ENCODE results near the gene FEM1A. TPM values are rescaled to one million over a fixed set of nuclear protein-coding genes. Genes with fewer than 3 reads are reported as not detected.

The FEM1A gene, protein sequence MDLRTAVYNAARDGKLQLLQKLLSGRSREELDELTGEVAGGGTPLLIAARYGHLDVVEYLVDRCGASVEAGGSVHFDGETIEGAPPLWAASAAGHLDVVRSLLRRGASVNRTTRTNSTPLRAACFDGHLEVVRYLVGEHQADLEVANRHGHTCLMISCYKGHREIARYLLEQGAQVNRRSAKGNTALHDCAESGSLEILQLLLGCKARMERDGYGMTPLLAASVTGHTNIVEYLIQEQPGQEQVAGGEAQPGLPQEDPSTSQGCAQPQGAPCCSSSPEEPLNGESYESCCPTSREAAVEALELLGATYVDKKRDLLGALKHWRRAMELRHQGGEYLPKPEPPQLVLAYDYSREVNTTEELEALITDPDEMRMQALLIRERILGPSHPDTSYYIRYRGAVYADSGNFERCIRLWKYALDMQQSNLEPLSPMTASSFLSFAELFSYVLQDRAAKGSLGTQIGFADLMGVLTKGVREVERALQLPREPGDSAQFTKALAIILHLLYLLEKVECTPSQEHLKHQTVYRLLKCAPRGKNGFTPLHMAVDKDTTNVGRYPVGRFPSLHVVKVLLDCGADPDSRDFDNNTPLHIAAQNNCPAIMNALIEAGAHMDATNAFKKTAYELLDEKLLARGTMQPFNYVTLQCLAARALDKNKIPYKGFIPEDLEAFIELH
- total RNA-seq: 10 to 100 TPM; 18.3 to 18.9 TPM

DNA sequence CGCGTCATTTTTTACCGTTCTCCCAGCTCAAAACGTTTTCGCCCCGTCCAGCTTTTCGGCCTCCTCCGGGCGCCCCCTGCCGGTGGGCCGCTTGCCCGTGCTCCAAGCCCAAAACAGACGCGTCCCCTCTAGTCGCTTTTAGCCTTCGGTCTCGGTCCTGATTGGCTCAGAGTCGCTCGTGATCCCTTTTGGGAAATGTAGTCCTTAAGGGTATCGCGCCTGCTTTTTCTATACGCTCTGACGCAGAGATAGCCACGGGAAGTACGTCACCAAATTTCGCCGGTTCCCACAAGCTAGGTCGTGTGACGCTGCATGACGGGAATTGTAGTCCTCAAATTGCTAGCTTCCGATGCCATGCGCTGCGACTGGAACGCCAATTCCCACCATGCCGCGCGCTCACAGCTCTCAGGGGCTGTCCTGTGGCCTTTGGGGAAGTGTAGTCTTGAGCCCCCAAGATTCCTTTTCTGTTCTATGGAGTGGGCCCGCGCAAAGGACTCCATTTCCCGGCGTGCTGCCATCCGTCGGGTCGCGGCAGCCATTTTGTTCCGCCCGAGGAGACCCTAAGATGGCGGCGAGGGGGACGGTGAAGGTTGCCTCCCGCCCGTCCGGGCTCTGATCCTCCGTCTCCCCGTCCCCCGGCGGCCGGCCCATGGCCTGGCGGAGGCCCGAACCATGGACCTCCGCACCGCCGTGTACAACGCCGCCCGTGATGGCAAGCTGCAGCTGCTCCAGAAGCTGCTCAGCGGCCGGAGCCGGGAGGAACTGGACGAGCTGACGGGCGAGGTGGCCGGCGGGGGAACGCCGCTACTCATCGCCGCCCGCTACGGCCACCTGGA is at the start of gene FEM1A:
Gene FEM1A (plus strand): TSS at position 552 of the 836 bp plus-strand sequence. CDS start 121 bp downstream, at position 673.

DNA sequence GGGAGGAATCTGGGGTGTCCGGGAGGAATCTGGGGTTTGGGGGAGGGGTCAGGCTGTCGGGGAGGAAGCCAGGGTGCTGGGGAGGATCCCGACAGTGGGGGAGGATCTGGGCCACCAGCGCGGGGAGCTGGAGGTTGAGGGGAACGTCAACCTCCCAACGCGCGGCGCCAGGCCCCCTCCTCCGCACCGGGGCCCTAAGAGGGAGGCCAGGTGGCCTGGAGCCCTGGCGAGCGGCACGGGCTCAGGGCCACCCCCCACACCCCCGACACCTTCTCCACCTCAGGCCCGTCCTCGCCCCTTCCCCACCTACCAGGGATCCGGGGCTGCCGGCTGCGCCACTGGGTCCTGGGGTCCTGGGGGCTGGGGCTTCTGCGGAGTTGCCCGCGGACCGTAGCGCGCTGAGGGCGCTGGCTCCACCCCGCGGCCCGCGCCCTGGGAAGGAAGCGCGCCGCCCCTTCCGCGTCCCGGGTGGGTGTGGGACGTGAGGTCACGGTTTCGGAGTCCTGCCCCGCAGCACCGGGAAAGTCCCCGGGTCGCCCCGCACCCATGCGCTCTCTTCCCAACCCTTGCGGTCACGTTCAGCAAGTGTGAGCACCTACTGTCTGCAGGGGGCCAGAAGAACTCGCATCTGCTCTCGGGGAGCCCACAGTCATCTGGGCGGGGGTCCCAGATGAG is 39.9 kb downstream of the FEM1A start, which contains the start of gene TICAM1:
Gene TICAM1 (minus strand): TSS at position 409 of the 675 bp plus-strand sequence. CDS start 13,335 bp downstream, outside the sequence.

Small RNA genes lying within 50 kb of the gene (small RNA-seq; reads per million reads assigned to genes)
- gene MIR7-3: 0 to 0.99 reads per million in 2 donors

Other genes starting within 250 kb of the FEM1A start
- under 1 TPM; under 0.01 to 0.33 TPM for gene SEMA6B, start 232.1 kb upstream of the FEM1A start, total RNA-seq
- 1 to 10 TPM; 5.2 to 8.7 TPM for gene TNFAIP8L1, start 152.2 kb upstream of the FEM1A start, total RNA-seq
- 100 to 1,000 TPM; 102 to 180 TPM for gene MYDGF, start 121.4 kb upstream of the FEM1A start, total RNA-seq
- 10 to 100 TPM; 44.0 to 54.6 TPM for gene DPP9, start 67.9 kb upstream of the FEM1A start, total RNA-seq
- gene TICAM1, start 40.0 kb downstream of the FEM1A start, total RNA-seq: 1 to 10 TPM; 6.7 to 7.2 TPM
- 100 to 1,000 TPM in 1 of 2 donors, 10 to 100 TPM in 1; 85.0 to 124 TPM for gene PLIN3, start 75.9 kb downstream of the FEM1A start, total RNA-seq
- not detected for gene ARRDC5, start 111.2 kb downstream of the FEM1A start, total RNA-seq
- gene UHRF1, start 117.8 kb downstream of the FEM1A start, total RNA-seq: 10 to 100 TPM in 1 of 2 donors, 1 to 10 TPM in 1; 6.9 to 39.3 TPM
- 10 to 100 TPM in 1 of 2 donors, 1 to 10 TPM in 1; 8.3 to 16.9 TPM for gene KDM4B, start 177.4 kb downstream of the FEM1A start, total RNA-seq